ENCODE measurements around the gene BPIFB2.

Gene BPIFB2

GRCh38 chr20:32986331-32986966 lies 21.1 kb upstream of the BPIFB2 start:
- DNase-seq: no peak

- DNase-seq: no peak
Measured at GRCh38 chr20:32987044-32987825, 20.3 kb upstream of the BPIFB2 start.

GRCh38 chr20:32988008-32988407 lies 19.5 kb upstream of the BPIFB2 start:
- DNase-seq: no peak

- no peak for DNase-seq
Measured at GRCh38 chr20:32989507-32990283, 17.8 kb upstream of the BPIFB2 start.

- DNase-seq: no peak
Measured at GRCh38 chr20:32990426-32990825, 17.1 kb upstream of the BPIFB2 start.

- no peak for DNase-seq
Measured at GRCh38 chr20:32991383-32991782, 16.1 kb upstream of the BPIFB2 start.

- no peak for DNase-seq
Measured at GRCh38 chr20:32991792-32992641, 15.5 kb upstream of the BPIFB2 start.

- DNase-seq: no peak
Measured at GRCh38 chr20:32993496-32994050, 13.9 kb upstream of the BPIFB2 start.

GRCh38 chr20:32995802-32996201 lies 11.7 kb upstream of the BPIFB2 start:
- DNase-seq: no peak

GRCh38 chr20:32997431-32997830 lies 10.1 kb upstream of the BPIFB2 start:
- DNase-seq: no peak

- no peak for DNase-seq
Measured at GRCh38 chr20:32999603-33000250, 7.8 kb upstream of the BPIFB2 start.

GRCh38 chr20:33000802-33001466 lies 6.6 kb upstream of the BPIFB2 start:
- DNase-seq: no peak

GRCh38 chr20:33002087-33002808 lies 5.3 kb upstream of the BPIFB2 start:
- no peak for DNase-seq

- no peak for DNase-seq
Measured at GRCh38 chr20:33004141-33004751, 3.3 kb upstream of the BPIFB2 start, which contains the start of gene SUN5. Gene SUN5 (minus strand): TSS chr20:33004433. CDS start chr20:33004340, 93 bp downstream.

GRCh38 chr20:33005132-33005566 lies 2.4 kb upstream of the BPIFB2 start:
- DNase-seq: peak; percentile 36

GRCh38 chr20:33005908-33006775 lies 1.4 kb upstream of the BPIFB2 start:
- no peak for DNase-seq

GRCh38 chr20:33006776-33007375 lies 628 bp upstream of the BPIFB2 start:
- no peak for DNase-seq

All from stimulated activated CD4-positive, alpha-beta T cell treated with anti-CD3 and anti-CD28 coated beads, Interleukin-4, amount 100 ng/mL, for 24 hours (primary cell).